Adrenal gland (tissue), 5 donors: ENCODE data around the gene LAPTM5.

Source experiments
- POLR2A ChIP-seq, 2 donors: fragments of 450-650 bp; IDR thresholded peaks; one replicate each; pipeline ENCODE4 v1.6.1; 2017; ENCODE audit warnings: antibody characterized with exemption in 2 of 2, mild to moderate bottlenecking in 2 of 2, moderate library complexity in 1 of 2
- TF ChIP-seq, protein P1 (sequence below), 6 experiments: fragments of 450-650 bp in 4 of 6; fragments of 200-600 bp in 2 of 6; sonication (generic) in 1 of 6; IDR thresholded peaks; 1 replicate in 5 of 6; 2 replicates in 1 of 6; pipeline versions ENCODE4 v1.5.1 to v1.8.0; 2016 to 2021; ENCODE audit warnings: antibody characterized with exemption in 6 of 6, mild to moderate bottlenecking in 2 of 6, moderate library complexity in 1 of 6
- donor health status: DM: no; HTN: no; CAD: no.

DNA sequence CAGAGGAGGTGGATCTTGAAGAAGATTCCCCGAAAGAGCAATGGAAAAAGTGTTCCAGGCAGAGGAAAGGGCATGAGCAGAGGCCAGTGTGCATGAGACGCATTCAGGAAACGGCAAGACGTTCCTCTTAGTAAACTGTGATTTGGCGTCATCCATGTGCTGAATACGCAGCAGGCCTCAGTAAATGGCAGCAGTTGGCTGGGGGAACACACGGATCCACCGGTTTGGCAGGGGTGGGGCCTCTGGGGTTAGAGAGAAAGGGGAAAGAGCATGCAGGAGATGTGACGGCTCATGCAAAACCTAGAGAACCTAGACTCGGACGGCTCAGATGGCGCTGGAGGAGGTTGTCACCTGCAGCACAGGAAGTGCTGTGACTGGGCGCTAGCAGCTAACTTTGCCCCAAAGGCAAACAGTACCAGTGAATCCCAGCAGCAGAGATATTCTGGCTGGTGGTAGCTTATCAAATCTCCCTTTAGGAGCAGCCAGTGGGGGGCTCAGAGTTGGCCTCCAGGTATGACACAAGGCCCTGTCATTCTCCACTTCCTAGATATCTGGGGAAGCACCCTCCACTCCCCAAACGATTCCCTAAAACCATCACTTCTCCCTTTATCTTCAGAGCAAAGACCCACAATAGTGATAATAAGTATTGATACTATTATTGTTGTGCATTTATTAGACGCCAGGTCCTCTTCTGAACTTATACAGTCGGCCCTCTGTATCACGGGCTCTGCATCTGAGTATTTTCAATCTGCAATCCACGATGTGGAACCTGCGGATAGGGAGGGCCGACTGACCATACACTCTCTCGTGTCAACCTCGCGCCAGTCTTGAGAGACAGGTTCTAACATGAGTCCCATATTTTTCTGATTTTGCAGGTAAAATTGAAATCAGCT lies 7.6 kb downstream of the LAPTM5 start:
- no peak for TF ChIP-seq POLR2A (IDR thresholded peaks at IDR 0.05)
- TF ChIP-seq, protein P1, sequence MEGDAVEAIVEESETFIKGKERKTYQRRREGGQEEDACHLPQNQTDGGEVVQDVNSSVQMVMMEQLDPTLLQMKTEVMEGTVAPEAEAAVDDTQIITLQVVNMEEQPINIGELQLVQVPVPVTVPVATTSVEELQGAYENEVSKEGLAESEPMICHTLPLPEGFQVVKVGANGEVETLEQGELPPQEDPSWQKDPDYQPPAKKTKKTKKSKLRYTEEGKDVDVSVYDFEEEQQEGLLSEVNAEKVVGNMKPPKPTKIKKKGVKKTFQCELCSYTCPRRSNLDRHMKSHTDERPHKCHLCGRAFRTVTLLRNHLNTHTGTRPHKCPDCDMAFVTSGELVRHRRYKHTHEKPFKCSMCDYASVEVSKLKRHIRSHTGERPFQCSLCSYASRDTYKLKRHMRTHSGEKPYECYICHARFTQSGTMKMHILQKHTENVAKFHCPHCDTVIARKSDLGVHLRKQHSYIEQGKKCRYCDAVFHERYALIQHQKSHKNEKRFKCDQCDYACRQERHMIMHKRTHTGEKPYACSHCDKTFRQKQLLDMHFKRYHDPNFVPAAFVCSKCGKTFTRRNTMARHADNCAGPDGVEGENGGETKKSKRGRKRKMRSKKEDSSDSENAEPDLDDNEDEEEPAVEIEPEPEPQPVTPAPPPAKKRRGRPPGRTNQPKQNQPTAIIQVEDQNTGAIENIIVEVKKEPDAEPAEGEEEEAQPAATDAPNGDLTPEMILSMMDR (IDR thresholded peaks at IDR 0.05): no peak
